OCI-LY1 (cell line): ENCODE measurements around the gene STXBP6.

Experiments used
- H2AFZ ChIP-seq: fragments of 200-600 bp; sonication (generic), shearing (Covaris generic); 2 replicates; pipeline ENCODE4 v1.6.0; 2014; ENCODE audit warnings: antibody characterized with exemption, mild to moderate bottlenecking, low read length
- H3F3A ChIP-seq: fragments of 200-600 bp; sonication (generic), shearing (Covaris generic); 2 replicates; pipeline ENCODE4 v1.6.0; 2014; ENCODE audit warnings: mild to moderate bottlenecking, antibody characterized with exemption, low read length, moderate library complexity; ENCODE audit not compliant: insufficient read depth
- H3K27ac ChIP-seq: fragments of 200-600 bp; sonication (generic); 2 replicates; pipeline ENCODE4 v1.5.1; 2014; ENCODE audit warnings: low read length, mixed run types, mild to moderate bottlenecking, low read depth; ENCODE audit not compliant: poor library complexity, severe bottlenecking
- H3K27me3 ChIP-seq: fragments of 200-600 bp; sonication (generic); 2 replicates; pipeline ENCODE4 v1.6.0; 2014; ENCODE audit warnings: antibody characterized with exemption, mild to moderate bottlenecking, low read length, moderate library complexity; ENCODE audit not compliant: insufficient read depth
- H3K36me3 ChIP-seq: fragments of 200-600 bp; sonication (generic); 2 replicates; pipeline ENCODE4 v1.6.1; 2014; ENCODE audit warnings: mild to moderate bottlenecking, antibody characterized with exemption, low read length, moderate library complexity, mixed read lengths; ENCODE audit not compliant: insufficient read depth
- H3K4me1 ChIP-seq: fragments of 200-600 bp; sonication (generic); 2 replicates; pipeline ENCODE4 v1.5.1; 2014; ENCODE audit warnings: mild to moderate bottlenecking, low read length, moderate library complexity; ENCODE audit not compliant: insufficient read depth, severe bottlenecking
- H3K4me2 ChIP-seq: fragments of 200-600 bp; sonication (generic), shearing (Covaris generic); 2 replicates; pipeline ENCODE4 v1.6.1; 2014; ENCODE audit warnings: low read length
- H3K4me3 ChIP-seq: fragments of 200-600 bp; sonication (generic); 2 replicates; pipeline ENCODE4 v1.5.1; 2014; ENCODE audit warnings: low read length, low read depth, mild to moderate bottlenecking, mixed read lengths; ENCODE audit not compliant: poor library complexity, severe bottlenecking
- H3K79me2 ChIP-seq: fragments of 200-600 bp; shearing (Covaris generic); 2 replicates; pipeline ENCODE4 v1.6.1; 2016; ENCODE audit warnings: mixed run types, low read length, mixed read lengths; ENCODE audit not compliant: insufficient read depth
- H3K9ac ChIP-seq: fragments of 200-600 bp; sonication (generic), shearing (Covaris generic); 2 replicates; pipeline ENCODE4 v1.6.1; 2014; ENCODE audit warnings: mild to moderate bottlenecking, low read length, mixed read lengths
- H3K9me2 ChIP-seq: fragments of 200-600 bp; sonication (generic), shearing (Covaris generic); 2 replicates; pipeline ENCODE4 v1.6.1; 2014; ENCODE audit warnings: low read depth, mild to moderate bottlenecking, low read length, mixed read lengths
- H3K9me3 ChIP-seq: fragments of 200-600 bp; shearing (Covaris generic); 2 replicates; pipeline ENCODE4 v1.6.1; 2014; ENCODE audit warnings: low read length, mixed read lengths
- H4K20me1 ChIP-seq: fragments of 200-600 bp; sonication (generic), shearing (Covaris generic); 2 replicates; pipeline ENCODE4 v1.6.0; 2016; ENCODE audit warnings: mild to moderate bottlenecking, low read length; ENCODE audit not compliant: insufficient read depth
- CTCF ChIP-seq: fragments of 200-600 bp; sonication (generic), shearing (Covaris generic); IDR thresholded peaks from 2 replicates; pipeline ENCODE4 v1.5.1; 2017; ENCODE audit warnings: mild to moderate bottlenecking, antibody characterized with exemption, low read length, moderate library complexity, mixed read lengths
- EZH2 ChIP-seq: fragments of 200-600 bp; sonication (generic), shearing (Covaris generic); IDR thresholded peaks from 2 replicates; pipeline ENCODE4 v1.8.0; 2017; ENCODE audit warnings: borderline replicate concordance, mixed run types, mild to moderate bottlenecking, antibody characterized with exemption, low read length, moderate library complexity, mixed read lengths

Gene STXBP6

GRCh38 chr14:24927809-24928208 is 122.1 kb downstream of the STXBP6 start:
- TF ChIP-seq CTCF = no peak
- no peak for TF ChIP-seq EZH2
- no peak overlapping the region for H3K27ac ChIP-seq

GRCh38 chr14:24925771-24926374 is 124.1 kb downstream of the STXBP6 start:
- no peak overlapping the region for H2AFZ ChIP-seq
- no peak overlapping the region for H3K27ac ChIP-seq
- no peak for TF ChIP-seq EZH2
- no peak for TF ChIP-seq CTCF
- H3K36me3 ChIP-seq = no peaks in the 10 kb centered on the region
- no peaks in the 10 kb centered on the region for H4K20me1 ChIP-seq
- no peaks in the 10 kb centered on the region for H3K27me3 ChIP-seq
- H3K9me3 ChIP-seq = no peaks in the 10 kb centered on the region
- no peaks in the 10 kb centered on the region for H3K9me2 ChIP-seq
- no peak overlapping the region for H3K4me3 ChIP-seq
- H3K4me1 ChIP-seq = no peaks in the 10 kb centered on the region
- H3K79me2 ChIP-seq = no peaks in the 10 kb centered on the region
- H3K9ac ChIP-seq = no peak overlapping the region
- no peaks in the 10 kb centered on the region for H3F3A ChIP-seq
- no peak overlapping the region for H3K4me2 ChIP-seq

More at GRCh38 chr14:24927809-24928208, 122.1 kb downstream of the STXBP6 start:
- no peaks in the 10 kb centered on the region for H4K20me1 ChIP-seq
- H3K27me3 ChIP-seq = no peaks in the 10 kb centered on the region
- no peaks in the 10 kb centered on the region for H3K79me2 ChIP-seq
- no peaks in the 10 kb centered on the region for H3K9me3 ChIP-seq
- no peaks in the 10 kb centered on the region for H3K9me2 ChIP-seq
- no peaks in the 10 kb centered on the region for H3K4me1 ChIP-seq
- no peaks in the 10 kb centered on the region for H3F3A ChIP-seq
- H3K9ac ChIP-seq = no peak overlapping the region
- no peak overlapping the region for H3K4me3 ChIP-seq
- no peak overlapping the region for H2AFZ ChIP-seq
- no peak overlapping the region for H3K4me2 ChIP-seq
- no peaks in the 10 kb centered on the region for H3K36me3 ChIP-seq

GRCh38 chr14:24924544-24924943 is 125.4 kb downstream of the STXBP6 start:
- Histone ChIP-seq H3K4me3 (no peak overlapping the region), H3F3A (no peaks in the 10 kb centered on the region), H3K4me1 (no peaks in the 10 kb centered on the region), H3K27ac (no peak overlapping the region), H3K9ac (no peak overlapping the region), H3K4me2 (no peak overlapping the region), H3K27me3 (no peaks in the 10 kb centered on the region), H3K9me3 (no peaks in the 10 kb centered on the region), H3K79me2 (no peaks in the 10 kb centered on the region), H3K36me3 (no peaks in the 10 kb centered on the region), H2AFZ (no peak overlapping the region), H4K20me1 (no peaks in the 10 kb centered on the region), H3K9me2 (no peaks in the 10 kb centered on the region)
- TF ChIP-seq EZH2 (no peak), CTCF (no peak)
